ENCODE data around the gene AQR.

DNA sequence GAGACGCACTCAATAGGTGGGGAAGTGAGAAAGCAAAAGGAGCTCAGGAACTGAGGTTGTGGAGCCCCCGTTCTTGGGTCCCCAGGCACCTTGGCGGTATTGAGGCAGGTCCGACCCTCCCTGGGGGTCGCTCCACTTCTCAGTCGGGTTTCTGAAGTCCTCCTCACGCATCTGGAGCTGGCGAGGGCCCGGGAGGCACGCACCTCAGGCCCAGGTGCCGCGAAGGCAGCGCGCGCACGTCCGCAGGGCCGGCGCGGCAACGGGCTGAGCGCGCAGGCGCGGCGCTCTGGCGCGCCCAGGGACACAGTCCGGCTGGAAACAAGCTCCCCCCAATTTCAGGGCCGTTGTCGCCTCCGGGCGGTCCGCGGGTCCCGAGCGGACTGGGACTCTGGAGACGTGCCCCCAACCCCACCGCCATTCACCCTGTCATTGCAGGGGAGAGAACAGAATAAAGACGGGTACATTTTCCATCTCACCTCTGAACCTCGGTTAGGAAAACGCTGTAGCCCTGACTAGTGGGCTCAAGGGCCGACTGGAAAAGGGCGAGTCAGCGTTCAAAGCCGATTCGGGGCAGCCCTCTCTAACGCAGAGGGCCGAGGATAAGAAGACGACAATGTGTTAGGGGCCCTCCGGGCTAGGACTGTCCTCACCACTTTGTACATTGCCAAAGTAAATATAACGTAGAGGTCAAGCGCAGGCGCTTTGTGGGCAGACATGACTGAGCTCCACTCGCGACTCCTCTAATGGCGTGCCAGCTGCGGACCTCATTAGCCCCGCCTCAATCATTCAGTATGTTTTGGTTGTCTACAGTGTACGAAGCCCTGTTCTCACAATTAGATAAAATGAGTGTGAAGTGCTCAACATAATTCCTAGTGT, 18.7 kb upstream of the AQR start, which contains the start of gene ZNF770:
- TF ChIP-seq MAX (CRISPR knock-in tag; IDR thresholded peaks at IDR 0.05): peak; percentile 66; the same call in 1 of the 2 replicates
- TF ChIP-seq, protein P1, sequence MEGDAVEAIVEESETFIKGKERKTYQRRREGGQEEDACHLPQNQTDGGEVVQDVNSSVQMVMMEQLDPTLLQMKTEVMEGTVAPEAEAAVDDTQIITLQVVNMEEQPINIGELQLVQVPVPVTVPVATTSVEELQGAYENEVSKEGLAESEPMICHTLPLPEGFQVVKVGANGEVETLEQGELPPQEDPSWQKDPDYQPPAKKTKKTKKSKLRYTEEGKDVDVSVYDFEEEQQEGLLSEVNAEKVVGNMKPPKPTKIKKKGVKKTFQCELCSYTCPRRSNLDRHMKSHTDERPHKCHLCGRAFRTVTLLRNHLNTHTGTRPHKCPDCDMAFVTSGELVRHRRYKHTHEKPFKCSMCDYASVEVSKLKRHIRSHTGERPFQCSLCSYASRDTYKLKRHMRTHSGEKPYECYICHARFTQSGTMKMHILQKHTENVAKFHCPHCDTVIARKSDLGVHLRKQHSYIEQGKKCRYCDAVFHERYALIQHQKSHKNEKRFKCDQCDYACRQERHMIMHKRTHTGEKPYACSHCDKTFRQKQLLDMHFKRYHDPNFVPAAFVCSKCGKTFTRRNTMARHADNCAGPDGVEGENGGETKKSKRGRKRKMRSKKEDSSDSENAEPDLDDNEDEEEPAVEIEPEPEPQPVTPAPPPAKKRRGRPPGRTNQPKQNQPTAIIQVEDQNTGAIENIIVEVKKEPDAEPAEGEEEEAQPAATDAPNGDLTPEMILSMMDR (IDR thresholded peaks at IDR 0.05): no peak
- no peak for TF ChIP-seq RORB (CRISPR knock-in tag; IDR thresholded peaks at IDR 0.05)
- 0 out of 2 replicates have a peak, but pooled peaks have one; percentile 51 for TF ChIP-seq TP53 (CRISPR knock-in tag; IDR thresholded peaks at IDR 0.05)
- peak; percentile 56; the same call in 1 of the 2 replicates for TF ChIP-seq ATF1 (CRISPR knock-in tag; IDR thresholded peaks at IDR 0.05)
- no peak for TF ChIP-seq NR2C2 (CRISPR knock-in tag; IDR thresholded peaks at IDR 0.05)
- TF ChIP-seq, protein P2, sequence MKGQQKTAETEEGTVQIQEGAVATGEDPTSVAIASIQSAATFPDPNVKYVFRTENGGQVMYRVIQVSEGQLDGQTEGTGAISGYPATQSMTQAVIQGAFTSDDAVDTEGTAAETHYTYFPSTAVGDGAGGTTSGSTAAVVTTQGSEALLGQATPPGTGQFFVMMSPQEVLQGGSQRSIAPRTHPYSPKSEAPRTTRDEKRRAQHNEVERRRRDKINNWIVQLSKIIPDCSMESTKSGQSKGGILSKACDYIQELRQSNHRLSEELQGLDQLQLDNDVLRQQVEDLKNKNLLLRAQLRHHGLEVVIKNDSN (CRISPR knock-in tag; IDR thresholded peaks at IDR 0.05): no peak
- no peak for TF ChIP-seq NFYB (CRISPR knock-in tag; conservative IDR thresholded peaks at IDR 0.05; ENCODE audit: low read depth)
- TF ChIP-seq FOXP1 (CRISPR knock-in tag; IDR thresholded peaks at IDR 0.05; ENCODE audit: borderline replicate concordance): peak; percentile 90

All from WTC11 (cell line).